CD4-positive, alpha-beta T cell treated with Interleukin-6 at 100 ng/mL for 8 hours (primary cell): ENCODE results near the gene FBRSL1.

Source experiments
- DNase-seq: peaks from one replicate; pipeline ENCODE4 v3.0.0-alpha.2; 2020; ENCODE audit warnings: mixed read lengths, low spot score

Gene FBRSL1

DNA sequence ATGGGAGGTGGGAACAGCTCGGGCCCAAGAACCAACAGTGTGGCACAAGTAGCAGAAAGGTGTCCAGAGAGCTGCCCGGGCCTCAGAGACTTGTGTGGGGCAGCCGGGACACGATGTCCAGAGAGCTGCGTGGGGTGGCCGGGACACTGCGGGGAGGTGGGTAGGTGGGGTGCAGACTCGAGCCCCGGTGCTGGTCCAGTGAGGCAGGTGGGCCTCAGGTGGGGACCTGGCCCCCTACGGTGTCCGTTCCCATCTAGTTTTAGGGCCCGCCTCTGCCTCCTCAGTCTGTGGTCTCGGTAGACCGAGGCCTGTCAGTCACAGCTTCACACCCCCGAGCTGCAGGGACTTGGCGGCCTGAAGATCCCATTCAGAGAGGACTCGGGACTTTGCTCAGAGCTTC is 6.3 kb upstream of the FBRSL1 start:
- no peak for DNase-seq

DNA sequence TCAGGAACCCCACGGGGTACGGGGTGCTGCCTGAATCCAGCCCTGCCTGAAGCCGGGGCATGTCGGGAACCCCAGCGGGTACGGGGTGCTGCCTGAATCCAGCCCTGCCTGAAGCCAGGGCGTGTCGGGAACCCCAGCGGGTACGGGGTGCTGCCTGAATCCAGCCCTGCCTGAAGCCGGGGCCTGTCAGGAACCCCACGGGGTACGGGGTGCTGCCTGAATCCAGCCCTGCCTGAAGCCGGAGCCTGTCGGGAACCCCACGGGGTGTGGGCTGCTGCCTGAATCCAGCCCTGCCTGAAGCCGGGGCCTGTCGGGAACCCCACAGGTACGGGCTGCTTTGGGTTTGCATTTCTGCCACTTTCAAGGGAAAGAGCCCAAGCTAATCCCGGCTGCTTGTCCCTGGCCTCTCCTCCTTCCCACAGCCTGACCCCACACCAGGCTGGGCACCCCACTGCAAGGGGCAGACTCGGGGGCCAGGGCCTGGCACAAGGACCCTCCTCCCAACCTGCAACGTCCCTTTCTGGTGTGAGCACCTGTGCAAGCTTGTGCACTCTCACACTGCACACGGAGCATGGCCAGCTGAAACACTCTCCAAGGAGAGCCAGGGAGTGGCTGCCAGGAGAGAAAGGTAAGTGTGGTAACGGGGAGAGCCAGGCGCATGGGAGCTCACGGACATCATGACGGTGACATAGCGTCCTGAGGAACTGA is 5.6 kb upstream of the FBRSL1 start:
- DNase-seq, result no peak

DNA sequence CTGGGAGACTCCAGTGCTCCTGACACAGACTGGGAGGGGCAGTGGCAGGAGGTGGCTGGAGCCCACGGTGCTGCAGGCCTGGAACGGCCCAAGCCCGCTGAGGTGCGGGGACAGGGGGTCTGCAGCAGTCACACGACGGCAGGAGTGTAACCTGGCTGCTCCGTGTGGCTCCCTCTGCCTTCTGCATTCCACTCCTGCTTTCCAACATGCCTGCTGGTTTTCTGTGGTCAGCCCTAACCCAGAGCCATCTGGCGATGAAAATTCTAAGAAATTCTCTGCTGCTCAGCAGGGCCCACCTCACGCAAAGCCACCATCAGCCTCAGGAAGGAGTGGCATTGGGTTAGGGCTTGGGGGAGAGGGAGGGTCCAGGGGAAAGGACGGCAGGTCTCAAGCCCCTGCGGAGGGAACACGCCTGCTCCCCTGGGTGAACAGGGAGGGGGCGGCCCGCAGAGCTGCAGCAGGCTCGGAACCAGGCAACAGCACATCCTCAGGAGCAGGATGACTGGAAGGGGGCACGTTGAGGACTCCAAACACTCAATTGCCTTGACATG is 5.0 kb upstream of the FBRSL1 start:
- DNase-seq, result no peak

DNA sequence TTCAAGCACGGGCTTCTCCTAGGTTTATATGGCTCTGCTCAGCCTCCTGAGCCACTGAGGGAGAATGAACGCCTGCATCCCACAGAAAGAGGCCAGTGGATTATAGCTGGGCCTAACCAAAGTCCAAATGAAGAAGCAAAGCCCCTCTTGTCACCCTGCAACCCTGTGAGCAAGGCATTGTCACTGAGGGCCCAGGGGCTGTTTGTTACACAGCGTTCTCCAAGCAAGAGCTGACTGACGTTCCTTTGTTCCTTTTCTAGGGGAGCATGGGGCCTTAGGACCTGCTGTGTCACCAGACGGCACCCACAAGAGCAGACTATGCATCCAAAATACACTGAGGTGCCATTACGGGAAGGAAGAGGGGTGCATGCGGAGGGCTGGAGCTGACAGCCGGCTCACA is 4.3 kb upstream of the FBRSL1 start:
- no peak for DNase-seq

DNA sequence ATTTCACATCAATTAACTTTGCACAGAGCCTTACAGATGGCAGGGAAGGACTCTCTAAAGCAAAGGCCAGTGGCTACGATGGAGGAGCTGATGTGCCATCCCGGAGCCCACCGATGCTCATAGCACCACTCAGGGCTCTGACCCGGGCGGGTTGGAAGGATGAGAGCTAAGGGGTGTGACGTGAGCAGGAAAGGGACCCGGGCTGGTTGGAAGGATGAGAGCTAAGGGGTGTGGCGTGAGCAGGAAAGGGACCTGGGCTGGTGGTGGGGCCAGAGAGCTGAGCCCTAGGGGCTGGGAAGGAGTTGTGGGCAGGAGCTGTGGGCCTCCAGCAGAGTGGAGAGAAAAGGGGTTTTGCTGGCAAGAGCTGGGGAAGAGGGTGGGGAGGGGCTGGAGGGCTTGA is 3.8 kb upstream of the FBRSL1 start:
- DNase-seq, result no peak

DNA sequence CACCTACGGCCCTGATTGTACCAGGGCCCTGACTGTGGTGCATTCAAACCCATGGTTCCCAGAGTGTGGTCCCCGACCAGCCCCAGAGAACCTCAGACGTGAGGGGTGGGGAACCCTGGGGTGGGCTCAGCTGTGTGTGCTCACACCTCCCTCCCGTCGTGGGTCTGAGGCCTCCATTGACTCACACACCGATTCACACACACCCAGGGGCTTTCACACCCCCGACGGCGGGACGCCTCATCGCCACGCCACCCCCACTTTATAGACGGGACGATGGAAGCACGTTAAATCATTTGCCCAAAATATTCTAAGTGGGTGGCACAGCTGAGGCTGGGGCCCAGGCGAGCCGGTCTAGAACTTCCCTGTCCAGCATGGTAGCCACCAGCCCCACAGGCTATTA is 3.4 kb upstream of the FBRSL1 start:
- DNase-seq, result no peak

DNA sequence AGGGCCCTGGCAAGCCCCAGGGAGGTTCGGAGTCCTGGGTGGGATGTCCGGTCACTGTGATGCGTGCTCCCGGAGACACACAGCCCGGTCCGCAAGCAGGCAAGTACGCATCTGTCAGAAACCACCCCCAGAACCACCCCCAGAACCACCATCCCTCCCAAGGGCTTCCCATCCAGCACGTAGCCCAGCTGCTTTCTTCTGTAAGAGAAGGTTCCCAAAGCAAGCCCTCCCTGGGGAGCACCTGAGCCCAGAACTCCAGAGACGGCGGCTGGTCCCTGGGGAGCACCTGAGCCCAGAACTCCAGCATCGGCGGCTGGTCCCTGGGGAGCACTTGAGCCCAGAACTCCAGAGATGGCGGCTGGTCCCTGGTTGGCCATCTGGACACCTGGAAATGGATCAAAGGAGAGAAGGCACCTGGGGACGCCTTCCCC is 2.6 kb upstream of the FBRSL1 start:
- no peak for DNase-seq

DNA sequence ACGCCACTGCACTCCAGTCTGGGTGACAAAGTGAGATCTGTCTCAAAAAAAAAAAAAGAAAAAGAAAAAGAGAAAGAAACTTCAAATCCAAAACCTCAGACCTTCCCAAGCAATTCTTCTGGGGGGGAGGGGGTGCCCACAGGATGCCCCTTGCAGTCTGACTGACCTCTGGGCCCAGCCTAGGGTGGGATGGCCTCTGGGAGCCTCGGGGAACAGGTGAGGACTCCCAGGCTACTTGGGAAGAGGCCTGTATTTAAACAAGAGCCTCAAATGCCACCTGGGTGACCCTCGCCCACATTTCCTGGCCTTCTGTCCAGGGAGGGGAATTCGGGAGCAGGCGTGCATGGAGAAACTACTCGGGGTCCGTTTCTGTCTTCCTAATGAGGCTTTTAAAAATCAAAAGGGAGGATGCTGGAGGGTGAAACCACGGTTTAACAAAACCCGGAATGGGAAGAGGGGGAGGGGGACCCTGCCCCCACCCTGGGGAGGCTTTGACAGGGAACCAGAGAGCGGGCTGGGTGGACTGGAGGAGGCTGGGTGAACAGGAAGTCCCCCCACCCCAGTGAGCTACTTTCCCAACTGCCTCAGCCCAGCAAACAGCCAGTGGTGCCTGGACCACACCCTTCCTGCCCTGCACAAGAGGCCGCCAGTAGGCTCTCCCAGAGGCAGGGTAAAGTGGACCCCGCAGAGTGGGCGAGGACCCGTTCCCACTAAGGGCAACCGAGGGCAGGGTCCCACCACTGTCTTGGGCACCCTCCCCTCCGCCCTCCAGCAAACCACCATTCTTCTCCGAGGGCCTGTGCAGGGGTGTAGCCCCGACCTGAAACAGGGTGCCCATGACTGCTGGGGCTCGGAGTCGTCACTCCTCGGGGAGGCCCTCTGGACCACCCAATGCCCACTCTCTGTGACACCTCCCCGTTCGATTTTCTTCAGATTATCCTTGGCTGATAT is 1.5 kb upstream of the FBRSL1 start:
- peak; percentile 73 for DNase-seq

DNA sequence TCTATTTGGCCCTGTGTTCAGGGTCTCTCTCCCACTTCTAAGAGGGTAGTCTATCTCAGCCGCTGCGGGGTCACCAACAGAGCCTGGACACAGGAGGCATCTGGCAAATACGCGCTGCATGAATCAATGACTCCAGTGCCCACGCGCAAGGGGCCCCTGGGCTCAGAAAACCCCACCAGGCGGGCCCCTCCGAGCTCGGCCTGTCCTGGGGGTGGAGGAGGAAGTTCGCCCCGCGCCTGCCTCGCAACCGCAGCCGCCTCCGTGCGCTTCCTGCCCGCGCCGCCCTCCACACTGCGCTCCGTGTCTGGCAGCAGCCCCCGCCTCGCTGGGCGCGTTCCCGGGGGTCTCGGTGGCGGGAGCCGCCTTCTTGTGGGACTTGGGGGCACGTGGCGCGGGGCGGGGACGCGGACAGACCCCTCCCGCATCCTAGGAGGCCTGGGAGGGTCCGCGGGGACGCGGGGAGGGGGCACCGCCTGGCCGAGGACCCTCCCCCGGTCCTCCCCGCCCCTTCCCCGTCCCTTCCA is 811 bp upstream of the FBRSL1 start:
- peak; percentile 66 for DNase-seq

DNA sequence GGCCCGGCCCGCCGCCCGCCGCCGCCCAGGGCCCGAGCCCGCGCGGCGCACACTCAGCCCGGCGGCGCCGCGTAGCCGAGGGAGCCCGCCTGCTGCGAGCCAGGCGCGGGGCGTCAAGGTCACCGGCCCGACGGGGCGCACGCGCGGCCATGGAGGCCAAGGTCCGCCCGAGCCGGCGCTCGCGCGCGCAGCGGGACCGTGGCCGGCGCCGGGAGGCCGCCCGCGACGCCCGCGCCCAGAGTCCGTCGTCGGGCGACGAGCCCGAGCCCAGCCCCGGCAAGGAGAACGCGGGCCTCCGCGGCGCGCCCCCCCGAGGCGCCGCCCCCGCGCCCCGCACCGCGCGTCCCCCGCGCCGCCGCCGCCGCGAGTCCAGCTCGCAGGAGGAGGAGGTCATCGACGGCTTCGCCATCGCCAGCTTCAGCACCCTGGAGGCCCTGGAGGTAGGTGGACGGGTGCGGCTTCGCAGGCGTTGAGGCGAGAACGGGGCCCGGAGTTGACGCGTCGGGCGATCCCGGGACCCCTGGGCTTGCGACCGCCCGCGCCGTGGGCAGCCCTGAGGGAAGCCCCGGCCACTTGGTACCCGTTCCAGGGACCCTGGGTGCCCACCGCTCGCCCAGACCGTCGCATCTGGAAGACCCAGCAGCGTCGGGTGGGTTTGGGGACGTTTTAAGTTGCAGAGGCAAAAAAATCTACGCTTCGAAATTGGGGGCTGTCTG is 629 bp downstream of the FBRSL1 start:
- DNase-seq, result no peak

DNA sequence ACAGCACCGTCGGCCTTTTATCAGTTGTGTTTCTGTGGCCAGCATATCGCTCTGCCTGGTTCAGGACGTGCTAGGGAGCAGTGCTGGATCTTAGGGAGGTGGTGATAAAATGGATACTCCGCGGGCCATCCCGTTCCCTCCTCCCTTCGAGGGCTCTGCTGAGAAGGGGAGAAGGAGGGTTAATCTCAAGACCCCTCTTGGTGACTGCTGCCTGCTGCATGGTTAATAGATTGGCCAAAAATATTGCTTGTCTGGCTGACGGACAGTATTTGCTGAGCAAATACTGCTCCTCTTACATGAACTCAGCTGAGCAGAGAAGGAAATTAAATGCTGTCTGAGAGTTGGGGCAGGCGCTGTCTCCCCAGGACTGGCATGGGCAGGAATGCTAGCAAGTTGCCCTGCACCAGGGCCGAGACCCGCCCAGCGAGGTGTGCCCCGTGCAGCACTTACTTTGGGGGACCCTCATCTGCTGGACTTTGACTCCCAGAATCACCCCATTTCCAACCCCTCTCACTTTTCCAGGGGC is 1.2 kb downstream of the FBRSL1 start:
- DNase-seq, result no peak

DNA sequence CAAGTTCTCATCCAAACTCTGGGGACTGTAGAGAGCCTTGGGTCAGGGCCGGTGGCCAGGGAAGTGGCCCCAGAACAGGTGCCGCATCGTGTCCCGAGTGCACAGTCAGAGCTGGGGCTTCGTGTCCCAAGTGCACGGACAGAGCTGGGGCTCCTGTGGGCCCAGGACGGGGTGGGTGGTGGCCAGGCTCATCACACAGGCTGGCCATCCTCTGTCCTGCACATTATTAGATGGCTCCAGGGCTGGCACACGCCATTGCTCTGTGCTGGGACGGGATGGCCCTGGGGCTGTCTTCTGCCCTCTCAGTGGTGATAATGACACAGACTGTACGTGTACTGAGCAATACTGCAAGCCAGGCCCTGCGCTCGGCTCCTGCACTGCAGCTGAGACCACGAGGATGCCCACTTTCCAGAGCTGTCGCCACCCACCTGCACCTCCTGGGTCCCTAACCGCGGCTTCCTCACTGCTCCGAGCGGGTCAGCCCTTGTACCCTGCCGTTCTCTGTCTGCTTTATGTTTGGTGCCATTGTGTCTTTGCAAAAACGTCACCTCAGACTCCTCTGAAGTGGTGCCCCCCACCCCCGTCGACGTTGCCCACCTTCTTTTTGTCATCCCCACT is 1.9 kb downstream of the FBRSL1 start:
- DNase-seq, result no peak

DNA sequence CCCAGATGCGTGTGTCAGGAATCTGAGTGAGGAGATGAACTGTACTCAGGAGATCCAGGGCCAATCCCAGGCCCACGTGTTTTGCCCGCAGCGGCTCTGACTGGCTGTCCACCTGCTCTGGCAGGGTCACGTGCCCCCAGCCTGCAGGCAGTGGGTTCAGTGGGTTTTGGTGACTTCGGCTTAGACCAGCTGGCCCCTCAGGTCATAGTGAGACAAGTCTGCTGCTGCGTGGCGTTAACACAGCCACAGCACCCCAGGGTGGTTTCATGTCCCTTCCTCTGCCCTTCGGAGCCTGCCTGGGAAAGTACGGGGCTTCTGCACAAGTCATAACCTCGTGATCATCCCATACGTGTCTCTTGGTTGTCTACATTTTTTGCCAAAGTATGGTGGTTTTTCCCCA is 2.6 kb downstream of the FBRSL1 start:
- DNase-seq, result no peak

DNA sequence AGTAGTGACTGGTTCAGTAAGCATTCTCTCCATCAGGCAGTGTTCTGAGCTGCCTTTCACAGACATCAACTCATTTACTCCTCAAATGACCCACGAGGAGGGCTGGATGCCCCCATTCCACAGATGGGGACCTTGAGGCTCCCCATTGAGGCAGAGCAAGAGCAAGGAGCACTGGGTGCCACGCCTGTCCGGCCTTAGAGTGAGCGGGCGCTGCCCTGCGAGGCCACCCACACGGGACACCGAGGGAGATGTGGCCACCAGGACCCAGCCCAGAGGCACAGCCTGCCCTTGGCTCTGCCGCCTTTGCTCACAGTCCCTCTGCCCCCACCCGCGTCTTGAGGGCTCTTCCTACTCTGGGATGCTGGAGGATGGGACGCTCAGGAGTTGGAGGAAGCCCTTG is 3.0 kb downstream of the FBRSL1 start:
- DNase-seq, result no peak

DNA sequence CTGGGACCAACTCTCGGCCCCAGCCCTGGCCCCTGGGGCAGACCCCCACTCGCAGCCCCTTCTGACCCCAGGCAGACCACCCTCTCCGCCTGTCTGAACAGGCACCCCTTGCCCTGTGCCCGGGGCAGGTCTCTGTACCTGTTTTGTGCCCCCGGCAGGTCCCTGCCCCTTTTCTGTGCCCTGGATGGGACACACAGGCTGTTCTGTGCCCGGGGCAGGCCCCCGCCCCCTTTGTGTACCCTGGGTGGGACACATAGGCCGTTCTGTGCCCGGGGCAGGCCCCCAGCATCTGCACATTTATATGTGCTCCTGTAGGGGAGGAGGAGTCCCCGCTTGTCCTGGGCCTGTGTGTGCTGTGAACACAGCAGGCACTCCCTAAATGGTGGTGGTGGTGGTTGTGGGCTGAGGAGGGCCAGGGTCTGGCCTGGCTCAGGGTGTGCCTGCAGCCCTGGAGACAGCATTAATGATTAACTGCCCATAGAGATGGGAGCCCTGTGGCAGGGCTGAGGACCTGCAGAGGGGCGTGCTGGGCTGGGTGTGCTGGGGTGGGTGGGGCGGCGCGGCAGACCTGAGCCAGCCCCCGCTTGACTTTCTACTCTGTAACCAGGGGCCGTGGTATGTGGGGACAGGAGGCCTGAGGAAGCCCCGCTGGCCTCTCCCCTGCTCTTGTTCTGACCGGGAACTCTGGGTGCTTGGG is 3.7 kb downstream of the FBRSL1 start:
- no peak for DNase-seq

DNA sequence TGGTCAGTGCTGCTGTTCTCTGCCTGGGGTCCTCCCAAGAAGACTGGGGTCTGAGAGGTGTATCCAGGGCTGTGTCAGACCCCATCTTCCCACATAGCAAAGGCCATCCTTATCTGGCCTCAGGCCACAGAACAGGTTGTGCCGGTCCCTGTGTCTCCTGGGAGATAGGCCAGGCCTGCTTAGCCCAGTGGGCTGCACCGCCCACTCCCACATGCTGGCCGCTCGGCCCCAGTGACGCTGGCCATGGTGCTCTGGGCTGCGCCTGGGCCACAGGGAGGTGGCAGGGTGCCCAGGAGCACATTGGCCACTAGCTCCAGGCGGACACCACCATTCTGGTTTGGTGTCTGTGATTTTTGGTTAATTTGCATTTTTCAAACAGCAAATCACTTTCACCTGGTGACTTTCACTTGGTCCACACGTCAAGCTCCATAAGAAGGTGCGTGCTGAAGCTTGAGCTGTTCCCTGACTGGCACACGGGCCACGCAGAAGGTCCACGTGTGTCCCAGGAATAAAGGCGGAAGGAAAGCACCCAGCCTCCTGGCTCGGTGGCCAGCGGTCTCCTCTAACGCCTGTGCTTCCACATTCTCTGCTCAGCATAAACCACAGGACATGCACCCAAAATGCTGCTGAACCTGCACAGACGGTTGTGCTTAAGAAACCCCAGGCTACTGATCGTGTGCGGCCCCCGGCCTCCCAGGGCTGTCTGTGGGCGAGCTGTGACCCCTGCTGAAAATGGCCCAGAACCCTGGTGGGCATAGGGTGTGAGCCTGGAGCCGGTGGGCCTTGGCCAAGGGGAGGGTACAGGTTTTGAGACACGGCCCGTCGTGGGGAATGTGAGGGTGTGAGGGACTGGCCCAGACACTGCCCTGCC is 4.6 kb downstream of the FBRSL1 start:
- DNase-seq, result no peak

DNA sequence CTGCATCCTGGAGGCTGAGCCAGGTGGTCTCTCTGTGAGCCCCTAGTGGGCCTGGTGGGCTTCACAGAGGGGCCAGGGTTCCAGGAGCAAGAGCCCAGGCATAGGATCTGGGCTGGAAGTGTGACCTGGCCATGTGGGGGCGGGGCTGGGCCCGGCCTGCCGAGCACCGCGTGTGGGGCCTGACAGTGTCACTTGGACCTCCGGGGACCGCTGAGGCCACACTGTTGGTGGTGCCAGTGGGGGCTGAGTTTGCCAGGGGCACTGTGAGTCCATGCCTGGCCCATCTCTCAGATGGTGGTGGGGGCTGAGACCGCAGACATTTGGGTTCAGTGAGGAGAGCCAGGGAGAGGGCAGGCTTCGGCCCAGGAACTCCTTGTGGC is 5.2 kb downstream of the FBRSL1 start:
- DNase-seq, result no peak

DNA sequence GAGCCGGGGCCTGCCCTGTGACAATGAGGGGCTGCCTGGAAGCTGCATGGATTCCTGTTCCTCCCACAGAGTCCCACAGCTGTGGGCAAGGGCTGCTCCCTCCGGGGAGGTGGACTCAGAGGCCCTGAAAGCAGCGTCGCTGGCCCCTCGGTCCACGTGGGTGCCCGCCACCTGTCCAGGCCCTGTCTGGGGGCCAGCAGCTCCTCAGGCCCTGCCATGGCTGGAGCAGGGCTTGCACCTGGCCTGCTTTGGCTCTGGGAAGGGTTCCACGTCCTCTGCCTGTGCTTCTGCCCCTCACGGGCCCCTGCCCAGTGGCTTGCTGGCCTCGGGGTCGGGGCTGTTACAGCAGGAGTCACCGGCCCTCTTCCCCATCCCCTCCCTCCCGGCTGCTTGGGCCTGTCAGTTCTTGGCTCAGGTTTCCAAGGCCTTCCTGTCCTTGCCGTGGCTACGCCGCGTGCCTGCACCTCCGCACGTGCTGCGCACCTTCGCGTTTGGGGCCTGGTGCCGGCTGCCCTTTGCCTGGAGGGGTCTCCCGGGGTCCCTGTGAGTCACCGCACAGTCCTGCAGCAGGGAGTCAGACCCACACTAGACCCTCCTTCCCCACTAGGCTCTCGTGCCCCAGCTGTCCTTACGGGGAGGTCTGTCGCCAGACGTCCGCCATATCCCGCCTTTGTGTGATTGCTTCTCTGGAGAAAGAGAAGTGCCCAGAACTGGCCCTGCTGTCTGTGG is 5.8 kb downstream of the FBRSL1 start:
- DNase-seq, result no peak

DNA sequence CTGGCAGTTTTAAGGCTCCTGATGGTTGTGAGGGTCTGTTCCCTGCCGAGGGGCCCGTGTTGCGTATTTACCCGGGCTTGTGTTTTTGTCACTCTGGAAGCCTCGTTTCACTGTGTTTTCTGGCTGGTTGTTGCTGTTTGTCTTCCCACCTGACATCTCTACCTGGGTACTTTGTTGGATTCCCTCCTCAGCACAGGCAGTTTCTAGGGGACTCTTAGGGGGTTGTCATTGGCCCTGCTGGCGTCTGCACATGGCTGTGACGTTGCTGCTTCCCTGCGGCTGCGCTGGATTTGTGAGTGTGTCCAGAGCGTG is 6.4 kb downstream of the FBRSL1 start:
- DNase-seq, result no peak
